GM12878 (cell line): ENCODE measurements around the gene ZNF507. TPM values are rescaled to one million over a fixed set of nuclear protein-coding genes. Genes with fewer than 3 reads are reported as not detected.

Experiments used
- ATAC-seq: fragments of 200-7000 bp; cut with Tn5 transposase; 3 replicates; pipeline ENCODE4 v1.9.1; 2020; ENCODE audit warnings: mild to moderate bottlenecking, moderate library complexity
- BruUV-seq: library from RNA; stranded (reverse); fragments of 400-500 nt; replicated peaks from 2 replicates; lab custom pipeline; 2021; lab: Mats Ljungman, UMichigan
- CTCF ChIA-PET: fragments of 300-600 bp; sonication (Branson Sonifier 250); formaldehyde crosslinking; extraction: SDS; loops from one replicate; lab custom pipeline; 2021; ENCODE audit warnings: inconsistent platforms; lab: Yijun Ruan, JAX
- POLR2A ChIA-PET: fragments of 350-600 bp; formaldehyde crosslinking; extraction: SDS; loops from one replicate; lab custom pipeline; 2021; ENCODE audit warnings: inconsistent platforms; lab: Charles Lee
- RAD21 ChIA-PET: fragments of 300-600 bp; sonication (Branson Sonifier 250); formaldehyde crosslinking; loops from one replicate; lab custom pipeline; 2023; ENCODE audit warnings: antibody characterized with exemption; ENCODE audit not compliant: unreplicated experiment; lab: Charles Lee
- SMC1A ChIA-PET: fragments of 300-600 bp; sonication (Branson Sonifier 250); formaldehyde crosslinking; loops from one replicate; lab custom pipeline; 2023; ENCODE audit not compliant: unreplicated experiment, uncharacterized antibody; lab: Charles Lee
- DNase-seq: peaks from one replicate; pipeline ENCODE4 v3.0.0-alpha.2; 2011; ENCODE audit warnings: low read depth, low spot score
- FAIRE-seq: peaks from 3 replicates; lab custom pipeline; 2011; peaks lifted over from hg19 to GRCh38; lab: Jason Lieb, UNC
- H2AFZ ChIP-seq: 2 replicates; pipeline ENCODE4 v1.6.0; 2011; ENCODE audit warnings: low read depth, low read length, control low read depth; ENCODE audit not compliant: control insufficient read depth
- H3K27ac ChIP-seq: 2 replicates; pipeline ENCODE4 v1.5.1; 2011; ENCODE audit warnings: control low read depth; ENCODE audit not compliant: control insufficient read depth, insufficient read depth
- H3K27me3 ChIP-seq, 2 experiments: replicated peaks in 1 of 2; 2 replicates each; pipeline versions ENCODE4 v1.6.0 to v1.6.1; 2011; ENCODE audit warnings: low read length in 1 of 2; ENCODE audit not compliant: control insufficient read depth in 2 of 2, insufficient read depth in 2 of 2
- H3K36me3 ChIP-seq, 2 experiments: 2 replicates each; pipeline ENCODE4 v1.5.1; 2011; ENCODE audit warnings: low read length in 1 of 2; ENCODE audit not compliant: control insufficient read depth in 2 of 2, insufficient read depth in 2 of 2
- H3K4me1 ChIP-seq: 2 replicates; pipeline ENCODE4 v1.6.1; 2011; ENCODE audit warnings: mild to moderate bottlenecking, low read length, moderate library complexity, mixed read lengths; ENCODE audit not compliant: control insufficient read depth, insufficient read depth
- H3K4me2 ChIP-seq: 2 replicates; pipeline ENCODE4 v1.6.0; 2011; ENCODE audit warnings: control low read depth; ENCODE audit not compliant: control insufficient read depth, insufficient read depth
- H3K4me3 ChIP-seq: fragments of 200-600 bp; sonication (generic); 2 replicates; pipeline ENCODE4 v1.5.1; 2016
- H3K79me2 ChIP-seq: 2 replicates; pipeline ENCODE4 v1.6.0; 2011; ENCODE audit warnings: low read length; ENCODE audit not compliant: control insufficient read depth, insufficient read depth
- H3K9ac ChIP-seq: 2 replicates; pipeline ENCODE4 v1.8.0; 2011; ENCODE audit warnings: low read length, control low read depth, mixed read lengths; ENCODE audit not compliant: control insufficient read depth, insufficient read depth
- H3K9me3 ChIP-seq: replicated peaks from 3 replicates; pipeline ENCODE4 v1.5.1; 2011; ENCODE audit warnings: mild to moderate bottlenecking, low read length; ENCODE audit not compliant: control insufficient read depth, insufficient read depth
- H4K20me1 ChIP-seq: 2 replicates; pipeline ENCODE4 v1.6.0; 2011; ENCODE audit not compliant: control insufficient read depth, insufficient read depth
- BACH1 ChIP-seq: fragments of 450-650 bp; IDR thresholded peaks from 2 replicates; pipeline ENCODE4 v1.6.1; 2017; ENCODE audit warnings: mild to moderate bottlenecking, borderline replicate concordance
- BCL11A ChIP-seq: IDR thresholded peaks from 2 replicates; pipeline ENCODE4 v1.6.1; 2011; ENCODE audit warnings: low read depth, low read length
- CBX5 ChIP-seq: sonication (generic); IDR thresholded peaks from 2 replicates; pipeline ENCODE4 v1.6.1; 2016; ENCODE audit warnings: low read depth, moderate library complexity, mild to moderate bottlenecking, inconsistent platforms
- CHD1 ChIP-seq: IDR thresholded peaks from 2 replicates; pipeline ENCODE4 v1.6.1; 2012; ENCODE audit warnings: low read depth, low read length, improper control_type of control experiment
- CREM ChIP-seq: IDR thresholded peaks from 2 replicates; pipeline ENCODE4 v1.6.1; 2014; ENCODE audit warnings: antibody characterized with exemption, low read depth
- EED ChIP-seq: sonication (generic); IDR thresholded peaks from 2 replicates; pipeline ENCODE4 v1.6.1; 2016; ENCODE audit warnings: antibody characterized with exemption, low read depth
- EGR1 ChIP-seq, 2 experiments: IDR thresholded peaks; 1 replicate in 1 of 2; 2 replicates in 1 of 2; pipeline ENCODE4 v1.6.1; 2011 to 2012; ENCODE audit warnings: low read depth in 2 of 2, low read length in 2 of 2, borderline replicate concordance in 1 of 2, mild to moderate bottlenecking in 1 of 2, moderate library complexity in 1 of 2
- ESRRA ChIP-seq: IDR thresholded peaks from 2 replicates; pipeline ENCODE4 v1.6.1; 2012; ENCODE audit warnings: mild to moderate bottlenecking, low read length, improper control_type of control experiment
- GATAD2B ChIP-seq: fragments of 450-650 bp; conservative IDR thresholded peaks from 2 replicates; pipeline ENCODE4 v1.6.1; 2017; ENCODE audit warnings: low read depth, mild to moderate bottlenecking, moderate library complexity
- HDAC6 ChIP-seq: fragments of 200-600 bp; sonication (generic); IDR thresholded peaks from one replicate; pipeline ENCODE4 v1.8.0; 2017; ENCODE audit warnings: antibody characterized with exemption; ENCODE audit not compliant: unreplicated experiment
- HDGF ChIP-seq: fragments of 450-650 bp; IDR thresholded peaks from 2 replicates; pipeline ENCODE4 v1.6.1; 2016; ENCODE audit warnings: antibody characterized with exemption
- IKZF2 ChIP-seq, 2 experiments: fragments of 450-650 bp; IDR thresholded peaks; 2 replicates each; pipeline ENCODE4 v1.6.1; 2017; ENCODE audit warnings: mild to moderate bottlenecking in 2 of 2, moderate library complexity in 2 of 2
- KLF5 ChIP-seq: fragments of 450-650 bp; IDR thresholded peaks from 2 replicates; pipeline ENCODE4 v1.6.1; 2014; ENCODE audit warnings: mild to moderate bottlenecking; ENCODE audit not compliant: partially characterized antibody
- MTA3 ChIP-seq: IDR thresholded peaks from 2 replicates; pipeline ENCODE4 v1.6.1; 2012; ENCODE audit warnings: low read length, inconsistent platforms, borderline replicate concordance
- NFYA ChIP-seq: IDR thresholded peaks from 2 replicates; pipeline ENCODE4 v1.6.1; 2011; ENCODE audit warnings: low read depth, mild to moderate bottlenecking, low read length, improper control_type of control experiment, borderline replicate concordance
- NFYB ChIP-seq: IDR thresholded peaks from 2 replicates; pipeline ENCODE4 v1.6.1; 2011; ENCODE audit warnings: low read depth, mild to moderate bottlenecking, low read length, improper control_type of control experiment, moderate library complexity; ENCODE audit not compliant: insufficient read depth
- POLR2AphosphoS2 ChIP-seq: IDR thresholded peaks from 2 replicates; pipeline ENCODE4 v1.6.1; 2011; ENCODE audit warnings: low read depth, mild to moderate bottlenecking, low read length, improper control_type of control experiment, moderate library complexity
- POLR2AphosphoS5 ChIP-seq: IDR thresholded peaks from 2 replicates; pipeline ENCODE4 v1.6.1; 2011; ENCODE audit warnings: mild to moderate bottlenecking, low read length, inconsistent platforms
- RB1 ChIP-seq: fragments of 450-650 bp; formaldehyde crosslinking; IDR thresholded peaks from 2 replicates; pipeline ENCODE4 v1.6.1; 2017; ENCODE audit warnings: mild to moderate bottlenecking, borderline replicate concordance
- RFX5 ChIP-seq: IDR thresholded peaks from 2 replicates; pipeline ENCODE4 v1.6.1; 2011; ENCODE audit warnings: low read depth, low read length, improper control_type of control experiment
- SPI1 ChIP-seq: IDR thresholded peaks from 2 replicates; pipeline ENCODE4 v1.6.1; 2011; ENCODE audit warnings: low read depth, mild to moderate bottlenecking, low read length, moderate library complexity, borderline replicate concordance; ENCODE audit not compliant: insufficient read depth
- SUPT20H ChIP-seq: IDR thresholded peaks from 2 replicates; pipeline ENCODE4 v1.6.1; 2011; ENCODE audit warnings: low read depth, mild to moderate bottlenecking, low read length, moderate library complexity, borderline replicate concordance; ENCODE audit not compliant: control insufficient read depth
- SUZ12 ChIP-seq: fragments of 200-600 bp; sonication (generic); IDR thresholded peaks from one replicate; pipeline ENCODE4 v1.6.1; 2018; ENCODE audit warnings: antibody characterized with exemption, mild to moderate bottlenecking; ENCODE audit not compliant: unreplicated experiment
- TAF1 ChIP-seq: IDR thresholded peaks from 2 replicates; pipeline ENCODE4 v1.6.1; 2011; ENCODE audit warnings: mild to moderate bottlenecking, low read depth, low read length, borderline replicate concordance
- ZNF207 ChIP-seq: fragments of 450-650 bp; IDR thresholded peaks from 2 replicates; pipeline ENCODE4 v1.6.1; 2014; ENCODE audit warnings: antibody characterized with exemption, mild to moderate bottlenecking, borderline replicate concordance
- WGBS: methylation state at CpG from one replicate; pipeline ENCODE4 v1.1.6; 2016; ENCODE audit warnings: low lambda C conversion rate; ENCODE audit not compliant: insufficient replicate concordance, insufficient coverage; ENCODE audit errors: missing lambda C conversion rate; 5-methylcytosine and 5-hydroxymethylcytosine counted together
- in situ Hi-C: fragments of 300-500 bp; cut with MboI; formaldehyde crosslinking; loops from 9 replicates; pipeline ENCODE4 v1.14.3; 2018; ENCODE audit warnings: mixed read lengths
- intact Hi-C: fragments of 100-400 bp; cut with micrococcal nuclease; formaldehyde crosslinking; loops from one replicate; pipeline ENCODE4 v1.14.2; 2022; ENCODE audit not compliant: unreplicated experiment
- polyA plus RNA-seq, 11 experiments: library from polyadenylated mRNA; depleted of rRNA in 4 of 11; unstranded in 6 of 11; stranded (reverse) in 5 of 11; fragments of >200 nt; fragmentation: Nextera tagmentation in 4 of 11; fragmentation: Illumina TruSeq in 1 of 11; extraction: Ambion mirVana in 4 of 11; extraction: Trizol in 1 of 11; gene quantifications; 1 replicate in 1 of 11; 2 replicates in 10 of 11; pipeline versions ENCODE4 v1.2.1 to v1.2.3, GENCODE V29; 2011 to 2016; ENCODE audit warnings: inconsistent platforms in 2 of 11, missing spikeins in 2 of 11, low read depth in 1 of 11
- total RNA-seq, 4 experiments: library from RNA; depleted of rRNA in 3 of 4; stranded (reverse); fragments of >200 nt in 3 of 4; fragmentation: Illumina TruSeq in 1 of 4; extraction: Trizol in 1 of 4; gene quantifications; 2 replicates each; pipeline versions ENCODE4 v1.2.1 to v1.2.3, GENCODE V29; 2013 to 2021
- TF ChIP-seq, protein P1 (sequence below): fragments of 450-650 bp; IDR thresholded peaks from 2 replicates; pipeline ENCODE4 v1.6.1; 2017; ENCODE audit warnings: low read depth, mild to moderate bottlenecking, moderate library complexity
- TF ChIP-seq, protein P2 (sequence below): IDR thresholded peaks from 2 replicates; pipeline ENCODE4 v1.6.1; 2011; ENCODE audit warnings: low read depth, mild to moderate bottlenecking, low read length, moderate library complexity, borderline replicate concordance; ENCODE audit errors: extremely low read depth

Gene ZNF507
- total and polyA plus RNA-seq, 10 of the 15 experiments (the other 5 are each of a cell fraction or from before 2014, with no cell fraction given) = 2.3 to 18.4 (median 10.1) TPM

DNA sequence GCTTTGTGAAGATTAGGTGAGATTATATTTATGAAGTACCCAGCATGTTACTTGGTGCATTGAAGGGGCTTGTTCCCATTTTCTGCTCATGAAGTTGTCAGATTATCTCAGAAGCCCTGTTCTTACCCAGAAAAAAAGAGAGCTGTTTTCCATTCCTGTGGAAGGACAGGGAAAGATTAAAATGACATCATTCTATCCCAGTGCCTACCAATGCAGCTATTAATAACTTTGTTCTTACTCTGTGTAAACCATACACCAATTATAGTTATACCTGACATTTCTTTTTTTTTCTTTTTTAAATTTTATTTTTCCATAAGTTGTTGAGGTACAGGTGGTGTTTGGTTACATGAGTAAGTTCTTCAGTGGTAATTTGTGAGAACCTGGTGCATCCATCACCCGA, 18.6 kb downstream of the ZNF507 start (continued):
- TF ChIP-seq, protein P1, sequence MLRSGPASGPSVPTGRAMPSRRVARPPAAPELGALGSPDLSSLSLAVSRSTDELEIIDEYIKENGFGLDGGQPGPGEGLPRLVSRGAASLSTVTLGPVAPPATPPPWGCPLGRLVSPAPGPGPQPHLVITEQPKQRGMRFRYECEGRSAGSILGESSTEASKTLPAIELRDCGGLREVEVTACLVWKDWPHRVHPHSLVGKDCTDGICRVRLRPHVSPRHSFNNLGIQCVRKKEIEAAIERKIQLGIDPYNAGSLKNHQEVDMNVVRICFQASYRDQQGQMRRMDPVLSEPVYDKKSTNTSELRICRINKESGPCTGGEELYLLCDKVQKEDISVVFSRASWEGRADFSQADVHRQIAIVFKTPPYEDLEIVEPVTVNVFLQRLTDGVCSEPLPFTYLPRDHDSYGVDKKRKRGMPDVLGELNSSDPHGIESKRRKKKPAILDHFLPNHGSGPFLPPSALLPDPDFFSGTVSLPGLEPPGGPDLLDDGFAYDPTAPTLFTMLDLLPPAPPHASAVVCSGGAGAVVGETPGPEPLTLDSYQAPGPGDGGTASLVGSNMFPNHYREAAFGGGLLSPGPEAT = no peak
- no peak for TF ChIP-seq NFYB
- TF ChIP-seq BCL11A = no peak
- TF ChIP-seq TAF1 = no peak
- no peak for TF ChIP-seq CHD1
- TF ChIP-seq BACH1 = no peak
- TF ChIP-seq ESRRA = no peak
- TF ChIP-seq HDGF = no peak
- no peak for TF ChIP-seq POLR2AphosphoS5
- no peak for TF ChIP-seq SUZ12

DNA sequence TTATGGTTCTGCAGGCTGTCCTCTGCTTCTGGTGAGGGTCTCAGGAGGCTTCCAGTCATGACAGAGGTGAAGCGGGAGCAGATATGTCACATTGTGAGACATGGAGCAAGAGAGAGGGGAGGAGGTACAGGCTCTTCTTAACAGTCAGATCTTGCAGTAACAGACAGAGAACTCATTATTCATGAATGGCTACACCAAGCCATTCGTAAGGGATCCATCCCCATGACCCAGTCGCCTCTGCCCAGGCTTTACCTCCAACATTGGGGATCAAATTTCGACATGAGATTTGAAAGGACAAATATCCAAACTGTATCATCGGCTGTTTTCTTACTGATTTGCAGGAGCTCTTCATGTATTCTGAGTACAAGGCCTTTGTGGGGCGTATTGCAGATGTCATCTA, 21.7 kb downstream of the ZNF507 start:
- Histone ChIP-seq H3K27ac (no peak overlapping the region), H3K36me3 (peaks cover 2 to 30% of the 10 kb centered on the region in 2 experiments), H2AFZ (no peak overlapping the region), H4K20me1 (no peaks in the 10 kb centered on the region), H3K4me3 (no peak overlapping the region), H3K27me3 (no peaks in the 10 kb centered on the region), H3K9ac (no peak overlapping the region), H3K4me2 (no peak overlapping the region), H3K4me1 (no peaks in the 10 kb centered on the region), H3K79me2 (peaks cover 5% of the 10 kb centered on the region), H3K9me3 (no peaks in the 10 kb centered on the region)
- WGBS = 90% methylated on average over 6 of the region's 6 CpGs
- in situ Hi-C loops = no loop called here
- RAD21 ChIA-PET = no interaction called here
- no peak for TF ChIP-seq SPI1
- TF ChIP-seq, protein P2, sequence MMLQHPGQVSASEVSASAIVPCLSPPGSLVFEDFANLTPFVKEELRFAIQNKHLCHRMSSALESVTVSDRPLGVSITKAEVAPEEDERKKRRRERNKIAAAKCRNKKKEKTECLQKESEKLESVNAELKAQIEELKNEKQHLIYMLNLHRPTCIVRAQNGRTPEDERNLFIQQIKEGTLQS = no peak
- no peak for TF ChIP-seq GATAD2B
- TF ChIP-seq NFYA = no peak
- no peak for TF ChIP-seq IKZF2 (IDR thresholded peaks at IDR 0.05)
- TF ChIP-seq RB1 = no peak
- no peak for TF ChIP-seq CBX5
- TF ChIP-seq CREM = no peak
- no peak for TF ChIP-seq POLR2AphosphoS2
- TF ChIP-seq BACH1 = no peak
- TF ChIP-seq KLF5 = no peak
- no peak for TF ChIP-seq SUPT20H
- TF ChIP-seq RFX5 = no peak
- no peak for TF ChIP-seq EED
- TF ChIP-seq EGR1 (IDR thresholded peaks at IDR 0.05; ENCODE audit: borderline replicate concordance in 1 of 2, low read depth in 2 of 2, low read length in 2 of 2) = no peak
- TF ChIP-seq HDAC6 = no peak
- no peak for TF ChIP-seq MTA3
- TF ChIP-seq ZNF207 = no peak
- ATAC-seq (no peak), FAIRE-seq (no peak), DNase-seq (no peak)
- intact Hi-C loops = no loop called here
- CTCF ChIA-PET = interaction anchor here (0.8 kb wide), 1 partner anchor 119 kb away, joined by 3 read pairs; no protein-coding TSS in a partner anchor
- SMC1A ChIA-PET = no interaction called here
- POLR2A ChIA-PET = no interaction called here
- BruUV-seq = no TSS peak
